Retinal pigment epithelial cell (primary cell): Measurements from ENCODE around the gene DCTD.

ENCODE experiments used
- DNase-seq: peaks from one replicate; pipeline ENCODE4 v3.0.0-alpha.2; 2010; ENCODE audit warnings: low read depth
- H3K4me3 ChIP-seq: 2 replicates; pipeline ENCODE4 v1.5.1; 2011; ENCODE audit warnings: mild to moderate bottlenecking, low read length, control low read depth, moderate library complexity
- TF ChIP-seq, protein P1 (sequence below): conservative IDR thresholded peaks from 2 replicates; pipeline ENCODE4 v1.5.1; 2011; ENCODE audit warnings: low read depth, low read length, control low read depth, inconsistent platforms

DCTD gene

DNA sequence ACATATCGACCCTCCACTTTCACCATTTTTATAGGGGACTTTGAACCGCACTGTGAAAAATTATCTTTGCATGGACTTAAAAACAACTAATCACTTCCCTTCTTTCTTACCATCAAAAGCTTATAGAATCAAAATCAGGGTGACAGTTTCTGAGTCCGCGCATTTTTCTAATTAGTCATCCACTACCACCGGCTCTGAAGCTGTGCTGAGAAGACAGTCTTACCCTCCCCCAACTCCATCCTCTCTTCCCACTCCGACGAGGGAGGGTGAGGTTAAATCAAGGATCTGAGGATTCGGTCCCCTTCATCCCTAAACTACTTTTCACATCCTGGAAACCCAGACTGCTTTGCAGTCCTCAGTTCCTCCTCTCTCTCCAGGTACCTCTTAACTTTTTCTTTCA lies 4.2 kb downstream of the DCTD start:
- TF ChIP-seq, protein P1, sequence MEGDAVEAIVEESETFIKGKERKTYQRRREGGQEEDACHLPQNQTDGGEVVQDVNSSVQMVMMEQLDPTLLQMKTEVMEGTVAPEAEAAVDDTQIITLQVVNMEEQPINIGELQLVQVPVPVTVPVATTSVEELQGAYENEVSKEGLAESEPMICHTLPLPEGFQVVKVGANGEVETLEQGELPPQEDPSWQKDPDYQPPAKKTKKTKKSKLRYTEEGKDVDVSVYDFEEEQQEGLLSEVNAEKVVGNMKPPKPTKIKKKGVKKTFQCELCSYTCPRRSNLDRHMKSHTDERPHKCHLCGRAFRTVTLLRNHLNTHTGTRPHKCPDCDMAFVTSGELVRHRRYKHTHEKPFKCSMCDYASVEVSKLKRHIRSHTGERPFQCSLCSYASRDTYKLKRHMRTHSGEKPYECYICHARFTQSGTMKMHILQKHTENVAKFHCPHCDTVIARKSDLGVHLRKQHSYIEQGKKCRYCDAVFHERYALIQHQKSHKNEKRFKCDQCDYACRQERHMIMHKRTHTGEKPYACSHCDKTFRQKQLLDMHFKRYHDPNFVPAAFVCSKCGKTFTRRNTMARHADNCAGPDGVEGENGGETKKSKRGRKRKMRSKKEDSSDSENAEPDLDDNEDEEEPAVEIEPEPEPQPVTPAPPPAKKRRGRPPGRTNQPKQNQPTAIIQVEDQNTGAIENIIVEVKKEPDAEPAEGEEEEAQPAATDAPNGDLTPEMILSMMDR, result no peak
- H3K4me3 ChIP-seq, result no peak overlapping the region
- DNase-seq, result no peak

DNA sequence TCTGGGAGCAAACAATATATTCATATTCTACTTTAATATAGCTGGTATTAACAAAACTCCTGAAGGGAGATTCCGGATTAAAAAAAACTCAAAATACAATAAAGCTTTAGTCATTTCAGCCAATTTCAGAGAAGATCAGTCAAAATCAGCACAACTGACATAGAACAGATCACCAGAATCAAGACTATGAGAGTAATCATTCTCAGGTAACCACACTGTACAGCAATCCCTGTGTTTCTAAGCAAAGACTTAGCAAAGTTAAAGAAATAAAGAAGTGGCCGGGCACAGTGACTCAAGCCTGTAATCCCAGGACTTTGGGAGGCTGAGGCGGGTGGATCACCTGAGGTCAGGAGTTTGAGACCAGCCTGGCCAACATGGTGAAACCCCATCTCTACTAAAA lies 9.1 kb downstream of the DCTD start:
- DNase-seq, result no peak
- no peak overlapping the region for H3K4me3 ChIP-seq
- TF ChIP-seq, protein P1, result no peak

DNA sequence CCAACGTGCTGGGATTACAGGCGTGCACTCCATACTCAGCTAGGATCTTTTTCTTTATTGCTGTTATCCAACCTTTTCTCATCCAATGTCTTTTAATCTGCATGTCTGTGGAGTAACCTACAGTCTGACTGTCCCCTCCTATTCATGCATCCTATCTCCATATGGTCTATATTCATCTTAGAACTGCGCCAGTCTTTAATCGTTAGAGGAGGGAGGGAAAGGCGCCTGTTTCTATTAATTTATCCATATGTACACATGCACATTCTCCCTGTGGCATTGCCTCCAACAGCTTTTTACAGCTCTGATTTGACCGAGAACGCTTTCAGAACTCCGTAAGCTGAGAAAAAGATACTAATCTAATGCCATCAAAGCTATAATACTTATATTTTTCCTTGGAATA lies 9.8 kb downstream of the DCTD start:
- no peak for DNase-seq
- no peak overlapping the region for H3K4me3 ChIP-seq
- TF ChIP-seq, protein P1, result no peak

DNA sequence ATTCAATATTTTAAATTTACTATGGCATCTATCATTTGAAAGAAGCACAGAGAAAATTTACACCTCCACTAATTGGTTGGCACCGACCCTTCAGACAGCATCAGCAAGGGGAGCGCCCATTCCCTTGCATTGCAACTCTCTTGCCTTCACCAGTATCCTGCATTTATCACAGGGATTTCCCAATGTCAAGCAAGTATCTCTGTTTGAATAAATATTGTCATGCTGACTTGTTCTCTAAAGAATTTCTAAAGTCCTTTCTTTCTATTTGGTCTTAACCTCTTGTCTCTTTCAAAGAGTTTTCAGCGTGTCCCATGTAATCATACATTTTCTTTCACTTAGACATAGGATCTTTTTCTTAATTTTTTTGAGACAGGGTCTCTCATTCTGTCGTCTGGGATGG lies 10.4 kb downstream of the DCTD start:
- TF ChIP-seq, protein P1, result no peak
- H3K4me3 ChIP-seq, result no peak overlapping the region
- no peak for DNase-seq

DNA sequence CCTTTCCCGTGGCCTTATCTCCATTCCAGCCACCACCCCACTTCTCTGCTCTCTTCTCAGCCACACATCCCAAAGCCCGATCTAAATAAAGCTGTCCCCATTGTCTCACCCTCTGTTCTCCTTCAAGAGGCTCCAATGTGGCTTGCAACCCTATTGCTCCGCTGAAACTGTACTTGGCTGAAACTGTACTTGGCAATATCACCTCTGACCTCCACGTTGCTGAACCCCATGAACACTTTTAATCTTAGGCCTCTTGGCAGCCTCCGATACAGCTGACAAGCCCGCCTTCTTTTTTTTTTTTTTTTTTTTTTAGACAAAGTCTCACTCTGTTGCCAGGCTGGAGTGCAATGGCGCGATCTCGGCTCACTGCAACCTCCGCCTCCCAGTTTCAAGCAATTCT lies 12.1 kb downstream of the DCTD start:
- H3K4me3 ChIP-seq, result no peak overlapping the region
- DNase-seq, result no peak
- TF ChIP-seq, protein P1, result no peak

DNA sequence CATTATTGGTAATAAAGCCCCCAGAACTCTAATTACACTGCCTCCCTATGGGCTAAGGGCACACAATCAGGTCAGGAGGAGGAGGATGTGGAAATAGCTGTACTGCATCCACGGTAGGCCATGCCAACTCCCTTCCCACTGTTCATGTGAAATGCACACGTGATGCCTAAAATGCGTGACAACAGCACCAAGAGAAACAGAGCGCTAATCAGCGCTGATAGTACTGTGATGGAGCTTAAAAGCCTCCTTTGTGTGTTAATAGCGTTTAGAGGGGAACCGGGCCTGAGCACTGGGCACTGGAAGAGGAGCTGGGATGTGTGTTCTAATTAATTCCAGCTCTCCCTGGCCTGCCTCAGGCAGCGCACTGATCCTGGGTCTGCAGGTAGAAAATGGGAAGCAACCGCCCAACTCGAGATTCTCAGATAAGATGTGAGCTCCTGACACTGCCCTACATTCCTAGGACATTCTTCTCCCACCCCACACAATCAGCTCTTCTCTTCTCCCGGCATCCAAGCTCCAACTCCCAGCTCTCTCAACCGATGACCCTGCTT lies 12.9 kb downstream of the DCTD start:
- no peak overlapping the region for H3K4me3 ChIP-seq
- TF ChIP-seq, protein P1, result no peak
- no peak for DNase-seq

DNA sequence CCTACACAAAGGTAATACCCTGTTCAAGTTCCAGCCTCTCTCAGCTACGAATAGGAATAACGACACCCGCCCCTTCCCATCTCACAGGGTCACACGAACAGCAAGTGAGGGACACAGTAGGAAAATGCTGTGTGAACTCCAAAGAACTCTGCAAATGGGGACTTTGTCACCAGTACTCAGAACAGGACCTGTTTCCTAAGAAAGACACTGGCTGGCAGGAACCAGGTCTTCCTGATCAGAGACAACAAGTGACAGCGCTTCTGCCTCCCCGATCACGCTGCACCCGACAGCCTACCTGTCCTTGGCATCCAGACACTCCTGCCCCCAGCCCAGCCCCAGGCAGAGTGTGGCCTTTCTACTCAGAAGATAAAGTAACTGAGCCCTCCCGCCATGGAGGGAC lies 14.2 kb downstream of the DCTD start:
- TF ChIP-seq, protein P1, result no peak
- no peak for DNase-seq
- no peak overlapping the region for H3K4me3 ChIP-seq
